Measurements from ENCODE around the gene EHD2.
"Not testable (repeated sequence)": the region's sequence is repeated elsewhere in the genome, so short reads cannot be mapped to it uniquely, and the experiment has no call there.

GRCh38 chr19:47789811-47790210 lies 76.6 kb downstream of the EHD2 start:
- TF ChIP-seq POLR2A (IDR thresholded peaks at IDR 0.05; ENCODE audit: borderline replicate concordance, extremely low read depth, insufficient read depth, insufficient read length); CEBPB (IDR thresholded peaks at IDR 0.05; ENCODE audit: low read depth); POLR2AphosphoS5 (IDR thresholded peaks at IDR 0.05; ENCODE audit: low read depth, low read length); EZH2phosphoT487 (IDR thresholded peaks at IDR 0.05; ENCODE audit: borderline replicate concordance); TCF7L2 (IDR thresholded peaks at IDR 0.05; ENCODE audit: borderline replicate concordance, extremely low read depth, insufficient read depth, insufficient read length); EZH2 (IDR thresholded peaks at IDR 0.05); ZNF274 (IDR thresholded peaks at IDR 0.05; ENCODE audit: low read depth, low read length): not testable (repeated sequence)
- TF ChIP-seq, protein P1, sequence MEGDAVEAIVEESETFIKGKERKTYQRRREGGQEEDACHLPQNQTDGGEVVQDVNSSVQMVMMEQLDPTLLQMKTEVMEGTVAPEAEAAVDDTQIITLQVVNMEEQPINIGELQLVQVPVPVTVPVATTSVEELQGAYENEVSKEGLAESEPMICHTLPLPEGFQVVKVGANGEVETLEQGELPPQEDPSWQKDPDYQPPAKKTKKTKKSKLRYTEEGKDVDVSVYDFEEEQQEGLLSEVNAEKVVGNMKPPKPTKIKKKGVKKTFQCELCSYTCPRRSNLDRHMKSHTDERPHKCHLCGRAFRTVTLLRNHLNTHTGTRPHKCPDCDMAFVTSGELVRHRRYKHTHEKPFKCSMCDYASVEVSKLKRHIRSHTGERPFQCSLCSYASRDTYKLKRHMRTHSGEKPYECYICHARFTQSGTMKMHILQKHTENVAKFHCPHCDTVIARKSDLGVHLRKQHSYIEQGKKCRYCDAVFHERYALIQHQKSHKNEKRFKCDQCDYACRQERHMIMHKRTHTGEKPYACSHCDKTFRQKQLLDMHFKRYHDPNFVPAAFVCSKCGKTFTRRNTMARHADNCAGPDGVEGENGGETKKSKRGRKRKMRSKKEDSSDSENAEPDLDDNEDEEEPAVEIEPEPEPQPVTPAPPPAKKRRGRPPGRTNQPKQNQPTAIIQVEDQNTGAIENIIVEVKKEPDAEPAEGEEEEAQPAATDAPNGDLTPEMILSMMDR (IDR thresholded peaks at IDR 0.05 in 2 of 3, conservative IDR thresholded peaks at IDR 0.05 in 1 of 3; ENCODE audit: borderline replicate concordance in 1 of 3, insufficient read depth in 1 of 3, low read depth in 2 of 3, low read length in 2 of 3): not testable (repeated sequence)
- TF ChIP-seq, protein P2, sequence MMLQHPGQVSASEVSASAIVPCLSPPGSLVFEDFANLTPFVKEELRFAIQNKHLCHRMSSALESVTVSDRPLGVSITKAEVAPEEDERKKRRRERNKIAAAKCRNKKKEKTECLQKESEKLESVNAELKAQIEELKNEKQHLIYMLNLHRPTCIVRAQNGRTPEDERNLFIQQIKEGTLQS (IDR thresholded peaks at IDR 0.05): not testable (repeated sequence)

All from HCT116 (cell line).